Stimulated activated CD4-positive, alpha-beta T cell treated with anti-CD3 and anti-CD28 coated beads, Interleukin-12 subunit alpha, Interleukin-12 subunit beta, amount 100 ng/mL, for 48 hours (primary cell): ENCODE data around the gene LGR6.

Source experiments
- DNase-seq, 3 donors: peaks; one replicate each; pipeline ENCODE4 v3.0.0-alpha.2; 2020; ENCODE audit warnings: low read depth in 2 of 3, low spot score in 1 of 3

LGR6 gene

GRCh38 chr1:202283379-202283844 lies 89.8 kb downstream of the LGR6 start:
- no peak for DNase-seq

- DNase-seq = no peak
Measured at GRCh38 chr1:202283991-202284390, 90.4 kb downstream of the LGR6 start.

GRCh38 chr1:202285908-202286307 lies 92.3 kb downstream of the LGR6 start:
- no peak for DNase-seq

GRCh38 chr1:202286622-202287097 lies 93.1 kb downstream of the LGR6 start:
- no peak for DNase-seq

GRCh38 chr1:202287196-202287595 lies 93.6 kb downstream of the LGR6 start:
- no peak for DNase-seq

- DNase-seq = no peak
Measured at GRCh38 chr1:202288177-202288576, 94.6 kb downstream of the LGR6 start.

- DNase-seq = no peak
Measured at GRCh38 chr1:202289009-202289408, 95.4 kb downstream of the LGR6 start.

- DNase-seq = no peak
Measured at GRCh38 chr1:202291001-202291400, 97.4 kb downstream of the LGR6 start.

- DNase-seq = no peak
Measured at GRCh38 chr1:202291961-202292712, 98.5 kb downstream of the LGR6 start.

GRCh38 chr1:202292773-202293172 lies 99.2 kb downstream of the LGR6 start:
- DNase-seq = no peak

GRCh38 chr1:202293569-202293968 lies 100.0 kb downstream of the LGR6 start:
- no peak for DNase-seq

GRCh38 chr1:202302166-202302565 lies 108.6 kb downstream of the LGR6 start:
- no peak for DNase-seq

GRCh38 chr1:202304375-202304774 lies 110.8 kb downstream of the LGR6 start:
- no peak for DNase-seq

- no peak for DNase-seq
Measured at GRCh38 chr1:202305168-202305567, 111.6 kb downstream of the LGR6 start.

GRCh38 chr1:202306535-202307345 lies 113.1 kb downstream of the LGR6 start:
- DNase-seq = no peak

GRCh38 chr1:202310071-202310725 lies 116.6 kb downstream of the LGR6 start:
- DNase-seq = no peak

GRCh38 chr1:202310746-202311145 lies 117.1 kb downstream of the LGR6 start:
- DNase-seq = no peak

- DNase-seq = no peak
Measured at GRCh38 chr1:202311875-202312635, 118.5 kb downstream of the LGR6 start.

GRCh38 chr1:202315576-202316168 lies 122.1 kb downstream of the LGR6 start:
- DNase-seq = peak; percentile 55 to 75 (median 66)

- no peak for DNase-seq
Measured at GRCh38 chr1:202316186-202316585, 122.6 kb downstream of the LGR6 start.
